ENCODE data around the gene ZSCAN12.

DNA sequence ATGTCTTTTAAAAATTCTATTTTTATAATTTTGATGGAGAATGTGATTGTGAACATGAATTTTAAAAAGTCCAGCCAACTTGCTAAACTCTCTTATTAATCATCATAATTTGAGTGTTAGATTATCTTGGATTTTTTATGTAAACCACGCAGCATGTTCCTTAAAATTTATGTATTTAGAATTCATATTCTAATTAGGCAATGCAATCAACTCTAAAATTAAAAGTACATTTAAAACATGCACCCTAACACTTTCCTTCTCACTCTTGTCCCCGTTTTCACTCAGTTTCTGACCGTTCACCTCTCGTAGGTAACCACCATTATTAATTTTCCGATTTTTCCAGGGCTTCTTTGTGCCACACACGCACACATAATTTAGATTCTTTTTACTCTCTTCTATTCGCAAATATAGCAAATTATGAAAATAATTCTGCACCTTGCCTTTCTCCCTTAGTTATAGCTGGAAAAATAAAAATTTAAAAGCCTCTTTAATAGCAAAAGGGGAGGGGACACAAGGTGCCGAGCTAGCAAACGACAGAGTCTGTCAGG is 50.1 kb downstream of the ZSCAN12 start:
- TF ChIP-seq POLR2A (IDR thresholded peaks at IDR 0.05) (no peak), POLR2AphosphoS5 (IDR thresholded peaks at IDR 0.05) (no peak)
- TF ChIP-seq, protein P1, sequence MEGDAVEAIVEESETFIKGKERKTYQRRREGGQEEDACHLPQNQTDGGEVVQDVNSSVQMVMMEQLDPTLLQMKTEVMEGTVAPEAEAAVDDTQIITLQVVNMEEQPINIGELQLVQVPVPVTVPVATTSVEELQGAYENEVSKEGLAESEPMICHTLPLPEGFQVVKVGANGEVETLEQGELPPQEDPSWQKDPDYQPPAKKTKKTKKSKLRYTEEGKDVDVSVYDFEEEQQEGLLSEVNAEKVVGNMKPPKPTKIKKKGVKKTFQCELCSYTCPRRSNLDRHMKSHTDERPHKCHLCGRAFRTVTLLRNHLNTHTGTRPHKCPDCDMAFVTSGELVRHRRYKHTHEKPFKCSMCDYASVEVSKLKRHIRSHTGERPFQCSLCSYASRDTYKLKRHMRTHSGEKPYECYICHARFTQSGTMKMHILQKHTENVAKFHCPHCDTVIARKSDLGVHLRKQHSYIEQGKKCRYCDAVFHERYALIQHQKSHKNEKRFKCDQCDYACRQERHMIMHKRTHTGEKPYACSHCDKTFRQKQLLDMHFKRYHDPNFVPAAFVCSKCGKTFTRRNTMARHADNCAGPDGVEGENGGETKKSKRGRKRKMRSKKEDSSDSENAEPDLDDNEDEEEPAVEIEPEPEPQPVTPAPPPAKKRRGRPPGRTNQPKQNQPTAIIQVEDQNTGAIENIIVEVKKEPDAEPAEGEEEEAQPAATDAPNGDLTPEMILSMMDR (IDR thresholded peaks at IDR 0.05 in 8 of 11, conservative IDR thresholded peaks at IDR 0.05 in 3 of 11): no peak

Measured in spleen (tissue), 7 donors.